Liver (tissue), 9 donors: ENCODE measurements around the gene CREB3L1. TPM values are rescaled to one million over a fixed set of nuclear protein-coding genes. Genes with fewer than 3 reads are reported as not detected.

Experiments
- DNase-seq: peaks from one replicate; pipeline ENCODE4 v3.0.0-alpha.2; 2017; ENCODE audit warnings: low spot score
- H3K27ac ChIP-seq, 2 donors: one replicate each; pipeline ENCODE4 v1.7.0; 2013; ENCODE audit warnings: inconsistent platforms in 2 of 2, low read length in 2 of 2, control low read depth in 1 of 2, low read depth in 1 of 2, mild to moderate bottlenecking in 1 of 2
- H3K27me3 ChIP-seq, 4 donors: one replicate each; pipeline versions ENCODE4 v1.6.1 to v1.7.0; 2013; ENCODE audit warnings: low read length in 3 of 4, inconsistent platforms in 1 of 4, mild to moderate bottlenecking in 1 of 4, moderate library complexity in 1 of 4; ENCODE audit not compliant: control insufficient read depth in 4 of 4, insufficient read depth in 4 of 4
- H3K36me3 ChIP-seq, 4 donors: one replicate each; pipeline versions ENCODE4 v1.6.1 to v1.7.0; 2013; ENCODE audit warnings: low read length in 3 of 4, mild to moderate bottlenecking in 3 of 4, low read depth in 1 of 4, moderate library complexity in 1 of 4; ENCODE audit not compliant: control insufficient read depth in 4 of 4, insufficient read depth in 3 of 4
- H3K4me1 ChIP-seq, 4 donors: one replicate each; pipeline versions ENCODE4 v1.6.1 to v1.7.0; 2013; ENCODE audit warnings: low read length in 3 of 4, mild to moderate bottlenecking in 3 of 4, moderate library complexity in 1 of 4; ENCODE audit not compliant: control insufficient read depth in 4 of 4, insufficient read depth in 4 of 4
- H3K4me3 ChIP-seq, 3 donors: one replicate each; pipeline versions ENCODE4 v1.6.1 to v1.7.0; 2013; ENCODE audit warnings: low read length in 3 of 3, control low read depth in 1 of 3, low read depth in 1 of 3, mild to moderate bottlenecking in 1 of 3
- H3K9ac ChIP-seq, 2 donors: one replicate each; pipeline ENCODE4 v1.7.0; 2013; ENCODE audit warnings: low read length in 2 of 2, mild to moderate bottlenecking in 2 of 2, moderate library complexity in 2 of 2, control low read depth in 1 of 2, low read depth in 1 of 2
- H3K9me3 ChIP-seq, 4 donors: one replicate each; pipeline versions ENCODE4 v1.6.1 to v1.7.0; 2013; ENCODE audit warnings: low read length in 3 of 4; ENCODE audit not compliant: control insufficient read depth in 4 of 4
- ATF3 ChIP-seq: IDR thresholded peaks from 2 replicates; pipeline ENCODE4 v1.6.1; 2016; ENCODE audit warnings: antibody characterized with exemption
- CTCF ChIP-seq: fragments of 150-350 bp; IDR thresholded peaks from 2 replicates; pipeline ENCODE4 v1.5.1; 2017; ENCODE audit warnings: improper control_type of control experiment, low read depth, low read length; ENCODE audit not compliant: missing input control
- EGR1 ChIP-seq, 2 donors: IDR thresholded peaks; 2 replicates each; pipeline ENCODE4 v1.6.1; 2016 to 2018; ENCODE audit warnings: antibody characterized with exemption in 2 of 2, low read depth in 2 of 2
- FOXA1 ChIP-seq: IDR thresholded peaks from 2 replicates; pipeline ENCODE4 v1.6.1; 2016; ENCODE audit warnings: antibody characterized with exemption
- FOXA2 ChIP-seq: IDR thresholded peaks from 2 replicates; pipeline ENCODE4 v1.6.1; 2016; ENCODE audit warnings: antibody characterized with exemption
- HNF4G ChIP-seq: IDR thresholded peaks from 2 replicates; pipeline ENCODE4 v1.6.1; 2016; ENCODE audit warnings: antibody characterized with exemption
- JUND ChIP-seq, 2 donors: IDR thresholded peaks; 2 replicates each; pipeline ENCODE4 v1.6.1; 2016; ENCODE audit warnings: antibody characterized with exemption in 2 of 2
- MAX ChIP-seq: IDR thresholded peaks from 2 replicates; pipeline ENCODE4 v1.6.1; 2016; ENCODE audit warnings: antibody characterized with exemption
- NR2F2 ChIP-seq: IDR thresholded peaks from 2 replicates; pipeline ENCODE4 v1.6.1; 2016; ENCODE audit warnings: antibody characterized with exemption
- RAD21 ChIP-seq, 2 donors: IDR thresholded peaks; 2 replicates each; pipeline ENCODE4 v1.6.1; 2016; ENCODE audit warnings: antibody characterized with exemption in 2 of 2, mild to moderate bottlenecking in 2 of 2
- REST ChIP-seq: IDR thresholded peaks from 2 replicates; pipeline ENCODE4 v1.6.1; 2016; ENCODE audit warnings: antibody characterized with exemption, mild to moderate bottlenecking
- RXRA ChIP-seq, 2 donors: IDR thresholded peaks; 2 replicates each; pipeline ENCODE4 v1.6.1; 2017 to 2018; ENCODE audit warnings: antibody characterized with exemption in 2 of 2, mild to moderate bottlenecking in 1 of 2
- SP1 ChIP-seq: IDR thresholded peaks from 2 replicates; pipeline ENCODE4 v1.6.1; 2018; ENCODE audit warnings: antibody characterized with exemption, mild to moderate bottlenecking
- TAF1 ChIP-seq: conservative IDR thresholded peaks from 2 replicates; pipeline ENCODE4 v1.6.1; 2016; ENCODE audit warnings: antibody characterized with exemption, mild to moderate bottlenecking
- YY1 ChIP-seq: IDR thresholded peaks from 2 replicates; pipeline ENCODE4 v1.6.1; 2016; ENCODE audit warnings: antibody characterized with exemption, mild to moderate bottlenecking
- ZBTB33 ChIP-seq: IDR thresholded peaks from 2 replicates; pipeline ENCODE4 v1.6.1; 2016; ENCODE audit warnings: antibody characterized with exemption
- WGBS: extraction: QIAGEN DNeasy Blood & Tissue Kit; methylation state at CpG from one replicate; pipeline ENCODE4 v1.1.7; 2013; 5-methylcytosine and 5-hydroxymethylcytosine counted together
- polyA plus RNA-seq, 2 donors: library from polyadenylated mRNA; stranded (reverse) in 1 of 2; unstranded in 1 of 2; fragments of 200-250 nt in 1 of 2; fragments of >200 nt in 1 of 2; fragmentation: Nextera tagmentation in 1 of 2; extraction: Ambion mirVana in 1 of 2; gene quantifications; one replicate each; pipeline versions ENCODE4 v1.2.1 to v1.2.3, GENCODE V29; 2013 to 2015
- total RNA-seq, 2 donors: library from RNA; depleted of rRNA; stranded (reverse); fragments of >200 nt; gene quantifications; one replicate each; pipeline ENCODE4 v1.2.3, GENCODE V29; 2014
- donor health status: healthy.
- donor health status: healthy.
- donor health status: healthy.
- donor health status: healthy.
- donor health status: healthy.

CREB3L1 gene
- total and polyA plus RNA-seq, 4 donors: 0.14 to 1.3 (median 0.33) TPM

GRCh38 chr11:46237248-46238077, 40.0 kb upstream of the CREB3L1 start:
- peaks cover 4 to 22% (median 10%) of the 10 kb centered on the region in 4 donors for H3K4me1 ChIP-seq
- peaks cover 0 to 5% (median 1%) of the 10 kb centered on the region in 4 donors for H3K9me3 ChIP-seq
- H3K4me3 ChIP-seq: peak overlapping the region in 1 of 3 donors; percentile 46
- H3K27ac ChIP-seq: peak overlapping the region; percentile 53 to 74
- peak; percentile 79 for DNase-seq
- 8% methylated on average over 59 of the region's 59 CpGs for WGBS
- H3K9ac ChIP-seq: no peak overlapping the region
- peaks cover 0 to 7% (median 1%) of the 10 kb centered on the region in 4 donors for H3K27me3 ChIP-seq
- TF ChIP-seq NR2F2: no peak
- no peak for TF ChIP-seq SP1
- no peak for TF ChIP-seq JUND (IDR thresholded peaks at IDR 0.05)
- no peak for TF ChIP-seq CTCF
- no peak for TF ChIP-seq RAD21 (IDR thresholded peaks at IDR 0.05)
- TF ChIP-seq RXRA (IDR thresholded peaks at IDR 0.05): no peak
- TF ChIP-seq MAX: no peak
- no peak for TF ChIP-seq REST
- TF ChIP-seq ZBTB33: no peak
- TF ChIP-seq FOXA1: no peak
- TF ChIP-seq FOXA2: no peak
- no peak for TF ChIP-seq YY1
- TF ChIP-seq TAF1: no peak
- no peak for TF ChIP-seq HNF4G
- TF ChIP-seq EGR1 (IDR thresholded peaks at IDR 0.05; ENCODE audit: low read depth in 2 of 2): no peak
- no peak for TF ChIP-seq ATF3
- no peaks in the 10 kb centered on the region for H3K36me3 ChIP-seq
